WERI-Rb-1 (cell line): ENCODE results near the gene SLC9A5.

Experiments used
- DNase-seq: peaks from one replicate; pipeline ENCODE4 v3.0.0-alpha.2; 2020
- H3K27ac ChIP-seq: fragments of 250-450 bp; sonication (Bioruptor Pico); 2 replicates; pipeline ENCODE4 v1.5.1; 2020; ENCODE audit warnings: mild to moderate bottlenecking, moderate library complexity
- H3K27me3 ChIP-seq: fragments of 250-450 bp; sonication (Bioruptor Pico); 2 replicates; pipeline ENCODE4 v1.5.1; 2021; ENCODE audit warnings: mild to moderate bottlenecking, low read depth, moderate library complexity; ENCODE audit not compliant: insufficient read depth, severe bottlenecking
- H3K36me3 ChIP-seq: fragments of 250-450 bp; sonication (Bioruptor Pico); 2 replicates; pipeline ENCODE4 v1.5.1; 2020; ENCODE audit warnings: mild to moderate bottlenecking, moderate library complexity
- H3K4me3 ChIP-seq: 2 replicates; pipeline ENCODE4 v1.5.1; 2011; ENCODE audit warnings: low read depth, mild to moderate bottlenecking, control low read depth, low read length
- H3K9me3 ChIP-seq: fragments of 250-450 bp; sonication (Bioruptor Pico); 2 replicates; pipeline ENCODE4 v1.5.1; 2021; ENCODE audit warnings: mild to moderate bottlenecking, moderate library complexity; ENCODE audit not compliant: severe bottlenecking
- CTCF ChIP-seq: IDR thresholded peaks from 2 replicates; pipeline ENCODE4 v1.5.1; 2011; ENCODE audit warnings: low read depth, mild to moderate bottlenecking, control low read depth, inconsistent platforms, low read length

The SLC9A5 gene

GRCh38 chr16:67236563-67237395 lies 12.0 kb upstream of the SLC9A5 start:
- Histone ChIP-seq H3K36me3 (peaks cover 25% of the 10 kb centered on the region), H3K4me3 (no peak overlapping the region), H3K27ac (no peak overlapping the region), H3K27me3 (no peaks in the 10 kb centered on the region), H3K9me3 (no peaks in the 10 kb centered on the region)
- TF ChIP-seq CTCF, result no peak
- peak; percentile 81 for DNase-seq

GRCh38 chr16:67237396-67238277 lies 11.1 kb upstream of the SLC9A5 start:
- Histone ChIP-seq H3K4me3 (no peak overlapping the region), H3K27me3 (no peaks in the 10 kb centered on the region), H3K9me3 (no peaks in the 10 kb centered on the region), H3K27ac (no peak overlapping the region), H3K36me3 (peaks cover 23% of the 10 kb centered on the region)
- TF ChIP-seq CTCF, result no peak
- DNase-seq, result no peak

- no peak overlapping the region for H3K27ac ChIP-seq
- TF ChIP-seq CTCF, result no peak
- no peaks in the 10 kb centered on the region for H3K9me3 ChIP-seq
- H3K27me3 ChIP-seq, result no peaks in the 10 kb centered on the region
- no peak overlapping the region for H3K4me3 ChIP-seq
- H3K36me3 ChIP-seq, result peaks cover 20% of the 10 kb centered on the region
- DNase-seq, result no peak
Observed at GRCh38 chr16:67238278-67238575, 10.6 kb upstream of the SLC9A5 start.

- TF ChIP-seq CTCF, result no peak
- H3K27me3 ChIP-seq, result no peaks in the 10 kb centered on the region
- no peak for DNase-seq
- H3K4me3 ChIP-seq, result no peak overlapping the region
- H3K9me3 ChIP-seq, result no peaks in the 10 kb centered on the region
- H3K27ac ChIP-seq, result no peak overlapping the region
- peaks cover 18% of the 10 kb centered on the region for H3K36me3 ChIP-seq
Observed at GRCh38 chr16:67238806-67239470, 9.8 kb upstream of the SLC9A5 start.

GRCh38 chr16:67240506-67240905 lies 8.3 kb upstream of the SLC9A5 start:
- Histone ChIP-seq H3K9me3 (no peaks in the 10 kb centered on the region), H3K4me3 (no peak overlapping the region), H3K27ac (no peak overlapping the region), H3K27me3 (no peaks in the 10 kb centered on the region), H3K36me3 (peaks cover 15% of the 10 kb centered on the region)
- no peak for TF ChIP-seq CTCF
- DNase-seq, result no peak
